SKM-1 treated with dmso at 0.1 percent for 144 hours (cell line): ENCODE data around the gene HDAC4.
A peak's percentile ranks its signal among the peaks of the same experiment; 100 is the strongest.

Experiments used
- DNase-seq: peaks from one replicate; lab custom pipeline; 2025; ENCODE audit not compliant: unreplicated experiment; lab: John Stamatoyannopoulos, UW

The HDAC4 gene

DNA sequence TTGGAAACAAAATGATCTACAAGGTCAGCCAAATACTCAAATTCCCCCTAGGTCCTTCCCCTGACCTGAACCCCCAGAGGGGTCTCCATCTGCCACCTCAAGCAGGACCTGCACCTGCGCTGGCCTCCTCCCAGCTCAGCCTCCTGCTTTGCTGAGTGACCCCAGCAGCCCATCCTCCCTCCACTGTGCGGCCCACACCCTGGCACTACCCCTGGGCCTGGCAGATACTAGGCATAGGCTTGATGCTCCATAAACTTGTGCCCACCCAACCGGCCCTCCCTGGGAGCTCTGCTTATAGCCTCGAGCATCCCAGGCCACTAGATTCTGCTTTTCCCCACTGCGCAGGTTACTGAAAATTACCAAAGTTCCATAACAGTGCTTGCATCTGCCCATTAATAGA lies 156.2 kb downstream of the HDAC4 start:
- DNase-seq, result no peak

DNA sequence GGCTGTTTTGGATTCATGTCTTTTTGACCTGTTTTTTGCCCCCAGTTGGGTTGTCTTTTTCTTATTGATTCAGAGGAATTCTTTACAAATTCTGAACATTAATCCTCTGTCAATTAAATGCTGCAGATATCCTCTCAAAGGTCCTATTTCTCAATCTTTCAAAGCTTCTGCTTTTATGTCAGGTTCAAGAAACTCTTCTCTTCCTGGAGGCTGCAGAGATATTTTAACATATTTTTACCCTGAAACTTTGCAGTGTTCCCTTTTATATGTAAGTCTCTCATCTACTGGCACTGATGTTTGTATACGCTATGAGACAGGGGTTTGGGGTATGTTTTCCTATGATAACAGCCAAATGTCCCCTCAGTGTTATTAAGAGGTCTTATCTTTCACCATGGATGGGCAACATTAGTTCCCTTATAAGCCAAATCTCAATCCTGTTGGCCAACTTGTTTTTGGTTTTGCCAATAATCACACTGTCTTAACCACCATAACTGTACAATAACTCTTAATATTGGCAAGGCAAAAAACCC lies 159.3 kb downstream of the HDAC4 start:
- peak; percentile 67 for DNase-seq

DNA sequence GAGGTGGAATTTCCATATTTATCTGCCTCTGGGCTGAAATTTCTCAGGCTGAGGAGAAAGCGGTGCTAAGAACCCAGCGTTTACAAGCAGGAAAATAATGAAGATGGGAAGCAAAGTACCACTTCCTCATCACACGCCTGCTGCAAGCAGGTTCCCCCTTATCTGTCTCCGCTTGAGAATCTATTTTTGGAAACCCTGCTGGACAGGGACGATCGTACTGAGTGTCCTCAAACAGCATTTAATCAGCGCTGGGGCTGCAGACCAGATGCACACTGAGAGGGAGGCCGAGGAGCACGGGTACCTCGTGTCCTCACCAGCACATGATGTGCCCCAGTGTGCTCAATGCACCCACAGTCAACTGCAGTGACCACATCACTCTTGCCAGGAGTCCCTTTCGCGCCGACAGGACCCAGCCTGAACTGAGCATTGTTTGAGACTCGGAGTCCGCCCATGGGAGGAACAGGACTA lies 160.4 kb downstream of the HDAC4 start:
- peak; percentile 70 for DNase-seq

DNA sequence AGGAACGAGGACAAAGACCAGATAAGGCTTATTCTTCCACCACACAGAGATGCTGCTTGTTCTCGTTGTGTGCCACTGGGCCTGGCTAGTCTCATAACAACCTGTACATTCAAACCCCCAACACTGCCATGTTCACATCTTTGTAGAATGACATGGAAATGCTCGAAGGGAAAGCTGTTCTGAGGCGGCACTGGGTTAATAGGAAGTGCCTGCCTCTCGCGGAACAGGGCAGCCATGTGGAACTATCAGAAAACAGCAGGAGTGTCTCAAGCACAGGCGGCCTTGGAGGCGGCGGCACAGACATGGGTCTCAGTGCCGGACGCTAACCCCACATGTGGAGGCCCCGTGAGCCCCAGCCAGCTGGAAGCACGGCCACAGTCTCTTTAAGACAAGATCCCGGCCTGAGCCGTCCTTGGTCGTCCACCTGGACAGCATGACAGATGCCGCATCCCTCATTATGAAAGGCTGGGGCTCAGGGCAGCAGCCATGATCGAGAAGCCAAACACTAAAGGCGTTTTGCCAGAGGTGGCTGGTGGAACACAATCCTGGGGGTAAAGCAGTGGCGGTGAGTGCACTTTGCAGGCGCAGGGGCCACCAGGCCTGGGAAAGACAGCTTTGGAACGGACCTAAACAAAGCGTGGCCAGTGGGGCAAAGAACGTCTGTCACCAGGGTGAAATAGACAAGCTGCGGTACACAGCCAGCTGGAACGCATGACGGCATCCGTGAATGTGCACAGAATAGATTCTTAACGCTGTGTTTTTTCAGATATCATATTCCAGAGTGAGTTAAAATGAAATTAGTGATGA lies 161.0 kb downstream of the HDAC4 start:
- peak; percentile 58 for DNase-seq

DNA sequence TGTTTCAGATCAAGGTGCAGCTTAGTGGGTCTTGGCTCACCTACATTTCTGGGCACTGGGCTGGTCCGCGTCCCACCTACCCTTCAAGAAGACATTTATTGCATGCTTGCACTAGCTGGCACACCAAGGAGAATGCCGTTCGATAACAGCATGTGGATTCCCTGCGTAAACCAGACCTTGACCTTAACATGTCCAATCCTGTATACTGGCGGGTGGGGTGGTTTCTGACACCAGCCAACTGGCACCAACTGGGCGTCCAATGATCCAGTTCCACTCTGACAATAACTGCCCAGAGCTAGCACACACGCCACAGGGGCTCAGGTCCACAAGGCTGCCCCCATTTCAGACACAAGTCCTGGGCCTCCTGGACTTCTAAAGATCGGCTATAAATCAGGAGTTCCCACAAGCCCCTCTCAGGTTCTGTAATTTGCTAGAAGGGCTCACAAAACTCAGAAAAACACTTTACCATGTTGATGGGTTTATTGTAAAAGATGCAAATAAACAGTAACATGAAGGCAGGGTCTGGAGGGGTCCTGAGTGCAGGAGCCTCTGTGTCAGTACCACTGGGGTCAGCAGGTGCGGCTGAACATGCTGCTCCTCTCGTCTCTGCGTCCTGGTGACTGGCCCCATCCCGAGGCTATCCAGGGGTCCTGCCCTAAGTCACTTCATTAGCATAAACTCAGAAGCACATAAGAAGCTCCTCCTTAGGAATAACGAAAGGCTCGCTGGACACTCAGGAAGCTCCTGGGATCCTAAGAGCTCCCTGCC lies 161.8 kb downstream of the HDAC4 start:
- DNase-seq, result no peak

DNA sequence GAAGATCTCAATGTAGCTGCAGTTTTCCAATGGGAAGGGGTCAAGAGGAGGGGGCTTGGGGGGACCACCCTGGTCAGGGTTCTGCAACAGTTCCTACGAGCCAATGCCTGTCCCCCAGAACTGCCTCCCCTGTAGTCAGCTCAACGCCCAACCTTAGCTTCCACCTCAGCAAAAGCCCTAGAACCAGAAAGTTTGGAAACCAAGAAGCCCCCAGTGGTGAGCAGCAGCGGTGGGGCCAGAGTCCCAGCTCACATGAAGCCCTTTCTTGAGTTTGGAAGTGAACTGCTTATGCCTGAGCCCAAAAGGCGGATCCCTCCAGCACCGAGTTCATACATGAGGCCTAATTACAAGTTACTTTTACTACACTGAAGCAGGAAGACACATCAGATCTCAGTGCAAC lies 162.4 kb downstream of the HDAC4 start:
- no peak for DNase-seq

DNA sequence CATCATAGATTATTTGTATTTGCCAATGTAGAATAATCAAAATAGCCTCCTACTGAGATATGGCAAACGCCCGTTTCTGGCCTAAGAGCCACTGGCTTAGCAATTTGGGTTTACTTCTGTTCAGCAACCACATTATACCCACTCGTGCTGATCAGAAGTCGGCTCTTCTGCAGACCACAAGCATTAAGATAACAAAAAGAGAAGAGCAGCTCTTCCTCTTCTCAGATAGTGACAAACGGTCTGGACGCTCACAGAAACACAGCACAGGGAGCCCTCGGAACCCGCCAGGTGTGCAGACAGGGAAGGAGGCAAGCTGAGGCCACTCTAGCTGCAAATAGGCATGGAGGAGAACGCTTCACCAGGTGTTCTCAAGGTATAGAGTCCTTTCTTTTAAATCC lies 164.0 kb downstream of the HDAC4 start:
- DNase-seq, result peak; percentile 62

DNA sequence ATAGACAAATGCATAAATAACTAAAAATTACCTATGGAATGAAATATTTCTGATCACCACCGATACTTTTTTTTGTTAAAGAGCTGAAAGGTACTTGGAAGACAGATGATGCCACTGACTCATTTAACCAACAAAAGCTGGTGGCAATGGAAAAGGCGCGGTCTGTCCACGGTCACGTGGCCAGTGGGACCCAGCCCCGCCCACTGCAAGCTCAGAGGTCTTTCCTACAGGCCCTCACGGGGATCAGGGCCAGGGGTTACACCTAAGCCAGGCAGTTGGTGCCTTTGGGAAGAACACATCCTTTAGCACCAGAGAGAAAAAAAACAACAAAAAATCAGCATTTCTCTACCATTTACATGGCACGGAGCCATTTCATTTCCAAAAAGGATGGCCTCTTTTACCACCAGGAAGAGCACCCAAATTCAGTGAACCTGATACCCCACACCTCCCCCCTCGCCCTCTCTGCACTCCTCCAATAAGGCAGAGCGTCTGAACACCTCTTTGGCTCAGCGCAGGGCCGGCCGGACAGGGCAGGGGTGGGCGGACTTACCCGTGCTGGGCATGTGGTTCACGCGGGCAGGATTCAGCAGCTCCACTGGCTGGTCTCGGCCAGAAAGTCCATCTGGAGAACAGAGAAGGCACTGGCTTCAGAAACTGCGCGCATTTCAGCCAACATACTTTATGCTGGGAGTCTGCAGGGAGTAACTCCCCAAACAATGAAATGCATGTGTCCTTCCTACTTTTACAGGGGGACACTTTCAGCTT lies 164.6 kb downstream of the HDAC4 start:
- DNase-seq, result no peak

DNA sequence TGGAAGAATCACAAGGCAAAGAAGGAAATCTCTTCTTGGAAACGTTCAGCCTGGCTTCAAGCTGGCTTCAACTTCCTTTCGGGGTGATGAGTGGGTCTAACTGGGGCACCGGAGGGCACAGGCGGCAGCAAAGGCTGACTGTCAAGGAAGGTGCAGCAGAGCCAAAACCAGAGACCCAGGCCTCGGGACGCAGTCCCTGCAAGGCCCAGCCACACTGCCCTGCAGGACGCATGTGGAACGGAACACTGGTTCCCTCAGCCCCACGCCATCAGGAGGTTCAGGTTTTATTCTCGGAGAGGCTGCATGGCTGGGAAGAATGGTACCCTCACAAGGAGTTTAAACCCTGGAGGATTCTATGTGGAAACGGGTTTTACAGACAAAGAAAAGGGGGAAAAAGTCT lies 165.5 kb downstream of the HDAC4 start:
- DNase-seq, result no peak

DNA sequence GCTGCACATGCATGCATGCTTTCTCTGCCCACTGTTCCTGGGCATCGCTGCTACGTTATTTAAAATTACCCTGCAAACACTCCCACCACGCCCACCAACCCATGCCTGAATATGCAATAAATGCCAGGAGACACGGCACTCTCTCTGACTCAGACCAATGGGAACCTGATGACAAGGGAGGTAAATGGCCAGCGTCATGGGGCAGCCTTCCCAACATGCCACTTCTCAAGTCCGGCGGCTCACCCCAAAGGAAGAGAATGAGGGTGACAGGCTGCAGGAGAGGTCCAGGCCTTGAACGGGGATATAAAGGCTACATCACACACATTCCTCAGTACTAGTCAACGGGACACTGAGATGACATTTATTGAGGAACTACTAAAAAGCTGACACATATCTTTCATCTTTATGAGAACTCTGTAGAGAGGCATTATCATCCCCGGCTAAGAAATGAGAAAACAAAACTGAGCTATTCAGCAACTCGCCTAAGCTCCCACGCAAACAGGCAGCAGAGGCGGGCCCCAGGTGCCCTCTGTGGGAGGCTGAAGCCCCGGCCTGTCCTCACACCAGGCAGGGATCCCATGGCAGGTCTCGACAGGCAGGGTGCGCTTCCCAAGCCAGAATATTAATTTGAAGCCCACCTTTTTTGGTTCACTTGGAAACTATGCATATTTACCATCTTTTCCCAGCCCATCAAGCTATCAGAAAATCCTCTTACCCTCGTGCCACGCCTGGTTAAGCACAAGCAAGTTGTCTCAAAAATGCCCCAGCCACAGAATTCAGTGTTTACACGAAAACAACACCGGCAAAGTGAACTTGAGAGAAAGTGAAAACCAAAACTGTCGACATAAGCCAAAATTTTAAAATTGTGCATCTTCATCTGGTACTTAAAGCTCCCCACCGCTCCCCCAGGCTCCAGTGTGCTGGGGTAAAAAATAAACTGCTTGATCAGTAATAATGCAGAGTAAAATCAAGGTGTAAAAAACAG lies 166.3 kb downstream of the HDAC4 start:
- DNase-seq, result no peak

DNA sequence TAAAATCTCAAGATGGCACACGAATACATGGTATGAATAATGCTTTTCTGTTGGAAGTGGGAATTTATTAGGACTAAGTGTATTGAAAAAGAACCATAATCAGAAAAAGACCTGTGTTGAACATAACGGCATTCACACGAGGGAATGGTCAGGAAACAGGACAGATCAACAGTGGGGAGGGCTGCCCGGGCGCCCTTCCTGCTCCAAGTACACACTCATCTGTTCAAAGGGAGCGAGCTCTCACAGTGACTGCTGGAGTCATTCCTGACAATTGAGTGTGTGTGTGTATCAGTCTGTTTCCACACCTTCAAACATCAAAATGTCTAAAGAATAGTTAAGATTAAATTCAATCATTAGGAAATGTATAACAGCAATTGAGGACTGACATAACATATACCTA lies 167.2 kb downstream of the HDAC4 start:
- DNase-seq, result no peak

DNA sequence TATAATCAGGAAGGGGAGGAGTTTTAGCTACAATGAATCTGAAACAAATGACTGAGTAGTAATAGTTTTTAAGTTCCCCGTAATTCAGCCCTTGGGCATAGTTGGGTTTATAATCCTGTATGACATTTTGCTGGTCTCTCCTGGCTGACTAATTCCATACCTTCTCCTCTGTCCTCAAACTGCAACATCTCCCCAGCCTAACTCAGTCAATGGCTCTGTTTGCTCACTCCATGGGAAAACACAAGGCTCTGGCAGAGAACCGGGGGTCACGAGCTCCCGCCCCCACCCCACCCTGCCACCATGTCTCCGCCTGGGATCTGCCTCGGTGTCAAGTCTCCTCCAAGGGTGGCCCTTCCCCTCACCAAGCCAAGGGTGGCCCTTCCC lies 168.6 kb downstream of the HDAC4 start:
- no peak for DNase-seq

DNA sequence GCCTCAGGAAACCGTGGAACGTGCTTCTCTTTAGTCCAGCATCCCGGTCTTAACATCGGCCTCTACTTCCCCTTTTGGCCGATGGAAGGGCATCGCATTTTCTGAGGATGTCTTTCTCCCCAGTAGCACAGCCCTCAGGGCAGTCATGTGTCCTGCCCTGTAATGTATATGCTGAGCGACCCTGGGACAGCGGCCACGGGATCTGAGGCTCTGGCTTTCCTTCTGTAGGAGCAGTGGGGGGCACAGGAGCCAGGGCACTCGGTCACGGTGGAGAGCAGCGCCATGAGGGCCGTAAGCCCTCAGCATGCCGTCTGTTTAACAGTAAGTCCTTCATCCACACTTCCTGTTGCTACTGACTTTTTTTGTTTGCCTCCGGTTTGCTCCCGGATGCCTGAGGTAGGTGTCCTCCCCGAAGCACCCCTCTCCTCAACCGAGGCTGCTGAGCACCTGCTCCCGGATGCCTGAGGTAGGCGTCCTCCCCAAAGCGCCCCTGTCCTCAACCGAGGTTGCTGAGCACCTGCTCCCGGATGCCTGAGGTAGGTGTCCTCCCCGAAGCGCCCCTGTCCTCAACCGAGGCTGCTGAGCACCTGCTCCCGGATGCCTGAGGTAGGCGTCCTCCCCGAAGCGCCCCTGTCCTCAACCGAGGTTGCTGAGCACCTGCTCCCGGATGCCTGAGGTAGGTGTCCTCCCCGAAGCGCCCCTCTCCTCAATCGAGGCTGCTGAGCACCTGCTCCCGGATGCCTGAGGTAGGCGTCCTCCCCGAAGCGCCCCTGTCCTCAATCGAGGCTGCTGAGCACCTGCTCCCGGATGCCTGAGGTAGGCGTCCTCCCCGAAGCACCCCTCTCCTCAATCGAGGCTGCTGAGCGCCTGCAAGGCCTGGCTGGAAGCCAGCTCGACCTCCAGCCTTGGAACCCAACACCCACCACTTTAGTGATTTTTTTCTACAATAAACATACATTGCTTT lies 169.3 kb downstream of the HDAC4 start:
- peak; percentile 16 for DNase-seq

DNA sequence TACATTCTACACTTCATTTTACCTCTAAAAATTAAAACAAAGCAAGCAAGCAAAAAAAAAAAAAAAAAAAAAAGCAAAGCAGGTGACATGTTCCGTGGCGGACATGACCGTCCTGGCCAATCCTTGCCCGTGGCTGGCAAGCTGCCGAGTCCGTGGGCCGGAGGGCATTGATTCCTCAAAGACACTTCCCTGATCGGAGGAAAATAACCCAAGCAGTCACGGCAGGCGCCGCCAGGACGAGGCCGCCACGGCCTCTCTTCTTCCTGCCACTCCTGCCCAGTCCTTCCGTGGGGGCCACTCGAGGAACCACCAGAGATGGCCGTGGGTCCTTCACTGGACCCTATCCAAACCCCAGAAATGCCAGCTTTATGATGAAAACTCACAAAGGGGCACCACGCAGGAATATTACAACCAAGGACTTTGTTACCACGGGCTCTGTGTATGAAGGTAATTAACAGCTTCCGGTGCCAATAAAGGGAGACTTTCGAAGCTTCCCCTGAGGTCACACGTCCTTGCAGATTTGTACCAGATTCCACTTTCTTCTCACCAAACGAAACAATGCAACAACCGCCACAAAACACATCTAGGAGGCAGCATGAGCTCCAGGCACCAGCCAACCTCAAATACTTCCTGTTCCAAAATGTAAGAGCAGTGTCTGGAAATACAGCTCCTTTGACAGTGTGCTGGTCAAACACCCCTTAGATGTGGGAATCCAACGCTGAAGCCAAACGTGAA lies 170.3 kb downstream of the HDAC4 start:
- DNase-seq, result peak; percentile 63

DNA sequence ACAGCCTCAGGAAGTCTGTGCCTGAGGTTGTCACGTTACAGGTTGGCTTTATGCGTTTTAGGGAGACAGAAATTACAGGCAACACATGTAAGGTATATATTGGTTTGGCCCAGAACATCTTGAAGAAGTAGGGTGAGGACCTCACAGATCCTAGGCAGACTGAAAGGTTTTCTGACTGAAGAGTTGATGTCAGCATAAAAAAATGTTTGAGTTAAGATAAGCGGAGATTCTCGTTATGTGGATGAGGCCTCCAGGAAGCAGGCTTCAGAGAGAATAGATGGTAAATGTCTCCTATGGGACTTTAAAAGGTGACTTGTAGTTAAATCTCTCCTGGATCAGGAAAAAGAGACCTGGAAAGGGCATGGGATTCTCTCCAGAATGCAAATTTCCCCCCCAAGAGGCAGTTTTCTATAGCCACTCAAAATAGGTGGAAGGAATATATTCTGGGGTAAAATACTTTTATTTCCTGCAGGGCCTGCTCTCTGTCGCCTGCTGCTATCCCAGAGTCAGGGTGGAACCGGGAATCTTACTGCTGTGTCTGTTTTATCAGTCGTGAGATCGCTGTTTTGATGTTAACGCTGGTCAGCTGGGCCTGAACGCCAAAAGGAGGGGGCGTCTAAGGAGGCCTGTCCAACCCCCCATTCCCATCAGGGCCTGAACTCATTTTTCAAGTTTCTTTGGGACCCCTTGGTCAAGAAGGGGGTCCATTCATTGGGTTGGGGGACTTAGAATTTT lies 171.1 kb downstream of the HDAC4 start:
- DNase-seq, result no peak

DNA sequence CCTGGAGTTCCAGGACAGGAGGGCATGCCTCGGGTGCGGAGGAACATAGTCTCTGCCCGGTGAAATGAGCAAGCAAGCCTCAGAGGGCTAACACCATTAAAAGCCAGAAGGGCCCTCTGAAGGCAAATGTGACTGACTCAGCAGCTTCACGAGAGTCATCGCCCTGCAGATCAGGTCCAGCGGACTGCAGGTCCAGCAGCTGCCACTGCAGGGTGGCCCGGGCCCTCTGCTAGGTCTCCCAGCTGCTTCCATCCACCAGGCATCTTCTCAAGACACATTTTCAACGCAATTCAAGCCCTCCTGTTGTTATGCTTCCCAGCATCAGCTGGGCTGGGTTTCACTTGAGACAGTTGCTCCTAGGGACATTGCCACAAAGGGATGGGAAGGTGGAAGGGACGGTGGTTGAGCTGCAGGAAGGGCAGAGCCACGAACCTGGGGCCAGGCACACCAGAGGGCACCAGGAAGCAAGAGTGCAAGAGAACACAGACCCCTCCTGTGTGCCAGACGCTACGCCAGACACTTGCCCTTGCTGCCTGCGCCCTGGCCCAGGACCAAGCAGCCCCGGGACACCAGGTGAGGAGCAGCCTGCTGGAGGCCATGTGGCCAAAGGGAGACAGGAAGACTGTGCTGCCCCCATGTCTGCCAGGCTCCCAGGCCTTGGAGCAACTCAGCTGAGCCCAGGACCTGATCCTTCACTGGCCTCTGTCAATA lies 173.0 kb downstream of the HDAC4 start:
- DNase-seq, result no peak
